ENCODE results near the gene AP5S1.

GRCh38 chr20:3821996-3822395 lies 1.6 kb downstream of the AP5S1 start:
- TF ChIP-seq CTCF (IDR thresholded peaks at IDR 0.05): no peak
- TF ChIP-seq POLR2A (IDR thresholded peaks at IDR 0.05): no peak
